Common myeloid progenitor, CD34-positive (primary cell): ENCODE measurements around the gene ASCC2. TPM values are rescaled to one million over a fixed set of nuclear protein-coding genes. Genes with fewer than 3 reads are reported as not detected.

Source experiments
- CTCF ChIA-PET: fragments of 350-600 bp; sonication (Branson Sonifier 250); formaldehyde crosslinking; loops from one replicate; lab custom pipeline; 2021; ENCODE audit warnings: antibody characterized with exemption; lab: Charles Lee
- POLR2A ChIA-PET: fragments of 350-600 bp; sonication (Branson Sonifier 250); formaldehyde crosslinking; loops from one replicate; lab custom pipeline; 2021; ENCODE audit warnings: antibody characterized with exemption; lab: Charles Lee
- DNase-seq, 3 donors: peaks; one replicate each; pipeline versions ENCODE4 v3.0.0 to v3.0.0-alpha.2; 2013
- H3K27ac ChIP-seq, 2 experiments: 1 replicate in 1 of 2; 2 replicates in 1 of 2; pipeline ENCODE4 v1.7.0; 2013; ENCODE audit warnings: inconsistent platforms in 2 of 2, low read length in 2 of 2, mild to moderate bottlenecking in 2 of 2, low read depth in 1 of 2, moderate library complexity in 1 of 2; ENCODE audit not compliant: severe bottlenecking in 2 of 2, insufficient read depth in 1 of 2, poor library complexity in 1 of 2
- H3K27me3 ChIP-seq, 5 experiments: replicated peaks in 2 of 5; 1 replicate in 3 of 5; 2 replicates in 2 of 5; pipeline versions ENCODE4 v1.6.1 to v1.7.0; 2013; ENCODE audit warnings: low read length in 4 of 5, mild to moderate bottlenecking in 2 of 5, moderate library complexity in 2 of 5, inconsistent platforms in 1 of 5; ENCODE audit not compliant: insufficient read depth in 5 of 5, control insufficient read depth in 4 of 5
- H3K36me3 ChIP-seq, 4 experiments: 1 replicate in 2 of 4; 2 replicates in 2 of 4; pipeline versions ENCODE4 v1.6.1 to v1.7.0; 2013; ENCODE audit warnings: low read length in 3 of 4, control low read depth in 1 of 4, mild to moderate bottlenecking in 1 of 4; ENCODE audit not compliant: control insufficient read depth in 4 of 4, insufficient read depth in 4 of 4
- H3K4me1 ChIP-seq, 4 experiments: 1 replicate in 3 of 4; 2 replicates in 1 of 4; pipeline versions ENCODE4 v1.6.1 to v1.7.1; 2013; ENCODE audit warnings: low read length in 3 of 4, mild to moderate bottlenecking in 3 of 4, control low read depth in 1 of 4, inconsistent platforms in 1 of 4, moderate library complexity in 1 of 4; ENCODE audit not compliant: control insufficient read depth in 4 of 4, insufficient read depth in 4 of 4; ENCODE audit errors: control extremely low read depth in 1 of 4
- H3K4me3 ChIP-seq, 7 experiments: 1 replicate in 4 of 7; 2 replicates in 3 of 7; pipeline versions ENCODE4 v1.5.1 to v1.7.0; 2013; ENCODE audit warnings: mild to moderate bottlenecking in 7 of 7, low read length in 6 of 7, moderate library complexity in 6 of 7, inconsistent platforms in 2 of 7, low read depth in 2 of 7, control low read depth in 1 of 7; ENCODE audit not compliant: insufficient read depth in 4 of 7, control insufficient read depth in 1 of 7; ENCODE audit errors: extremely low read depth in 1 of 7
- H3K9me3 ChIP-seq, 5 experiments: 1 replicate in 4 of 5; 2 replicates in 1 of 5; pipeline versions ENCODE4 v1.6.1 to v1.7.1; 2013; ENCODE audit warnings: low read length in 4 of 5, mild to moderate bottlenecking in 2 of 5, inconsistent platforms in 1 of 5, low read depth in 1 of 5, moderate library complexity in 1 of 5; ENCODE audit not compliant: control insufficient read depth in 4 of 5, insufficient read depth in 2 of 5; ENCODE audit errors: control extremely low read depth in 1 of 5
- WGBS: methylation state at CpG from one replicate; pipeline ENCODE4 v1.1.5; 2013; ENCODE audit not compliant: insufficient coverage; 5-methylcytosine and 5-hydroxymethylcytosine counted together
- polyA plus RNA-seq: library from polyadenylated mRNA; unstranded; fragments of 120-200 nt; gene quantifications from one replicate; pipeline ENCODE4 v1.2.1, GENCODE V29; 2013

The ASCC2 gene
- 42.6 TPM for polyA plus RNA-seq

- Histone ChIP-seq H3K36me3 (peaks cover 3 to 18% (median 9%) of the 10 kb centered on the region in 4 experiments), H3K27me3 (no peaks in the 10 kb centered on the region), H3K9me3 (no peaks in the 10 kb centered on the region), H3K4me3 (peak within 1 kb of the TSS; percentile 65 to 97 (median 86)), H3K4me1 (peaks cover 8 to 21% (median 14%) of the 10 kb centered on the region in 4 experiments), H3K27ac (peak within 1 kb of the TSS; percentile 66 to 88)
- CTCF ChIA-PET: interaction anchor here (0.6 to 1.7 kb wide), 7 partner anchors 8 to 979 kb away, joined by 3 to 8 read pairs (median 3); no protein-coding TSS in a partner anchor
- under 1% methylated on average over 40 of the region's 54 CpGs for WGBS
- DNase-seq: peak; percentile 98
- POLR2A ChIA-PET: interaction anchor here (0.5 kb wide), 1 partner anchor 26 kb away, joined by 3 read pairs; no protein-coding TSS in a partner anchor
Observed at GRCh38 chr22:29837741-29838598, at the start of gene ASCC2. TSS of gene ASCC2 (minus strand) at chr22:29838274. CDS start at chr22:29832325, 5,949 bp downstream.

- H3K4me1 ChIP-seq: peaks cover 3 to 23% (median 19%) of the 10 kb centered on the region in 4 experiments
Observed at GRCh38 chr22:29887358-29887757, 49.3 kb upstream of the ASCC2 start.

GRCh38 chr22:29886596-29886995, 48.5 kb upstream of the ASCC2 start:
- DNase-seq: no peak
- Histone ChIP-seq H3K4me3 (peak overlapping the region in 1 of 7 experiments; percentile 42), H3K9me3 (no peaks in the 10 kb centered on the region), H3K27ac (no peak overlapping the region), H3K27me3 (no peaks in the 10 kb centered on the region), H3K4me1 (peaks cover 0 to 17% (median 16%) of the 10 kb centered on the region in 4 experiments), H3K36me3 (no peaks in the 10 kb centered on the region)
- POLR2A ChIA-PET: no interaction called here
- CTCF ChIA-PET: no interaction called here
- WGBS: 100% methylated on average over 1 of the region's 1 CpG

More at GRCh38 chr22:29887358-29887757, 49.3 kb upstream of the ASCC2 start:
- H3K27ac ChIP-seq: no peak overlapping the region
- ChIA-PET POLR2A (no interaction called here), CTCF (no interaction called here)
- no peaks in the 10 kb centered on the region for H3K27me3 ChIP-seq
- DNase-seq: no peak
- no peak overlapping the region for H3K4me3 ChIP-seq
- H3K36me3 ChIP-seq: no peaks in the 10 kb centered on the region
- H3K9me3 ChIP-seq: no peaks in the 10 kb centered on the region
- WGBS: 83% methylated on average over 2 of the region's 2 CpGs

- ChIA-PET POLR2A (no interaction called here), CTCF (no interaction called here)
- H3K4me1 ChIP-seq: peaks cover 0 to 16% (median 15%) of the 10 kb centered on the region in 4 experiments
- 91% methylated on average over 4 of the region's 4 CpGs for WGBS
- H3K27ac ChIP-seq: no peak overlapping the region
- DNase-seq: no peak
- H3K9me3 ChIP-seq: no peaks in the 10 kb centered on the region
- no peaks in the 10 kb centered on the region for H3K27me3 ChIP-seq
- peak overlapping the region in 1 of 7 experiments; percentile 8 for H3K4me3 ChIP-seq
- no peaks in the 10 kb centered on the region for H3K36me3 ChIP-seq
Observed at GRCh38 chr22:29885610-29886009, 47.5 kb upstream of the ASCC2 start.

GRCh38 chr22:29883775-29884097, 45.7 kb upstream of the ASCC2 start:
- CTCF ChIA-PET: interaction anchor here (0.9 to 1.9 kb wide), 3 partner anchors 11 to 118 kb away, joined by 3 to 4 read pairs (median 3); no protein-coding TSS in a partner anchor
- DNase-seq: peak in 2 of 3 donors; percentile 28 to 51
- WGBS: 0% methylated on average over 14 of the region's 14 CpGs

GRCh38 chr22:29883045-29883774, 45.1 kb upstream of the ASCC2 start, which contains the start of gene MTMR3:
TSS of gene MTMR3 (plus strand) at chr22:29883174. CDS start at chr22:29971060, 87,886 bp downstream.
- Histone ChIP-seq H3K4me1 (peaks cover 0 to 16% (median 15%) of the 10 kb centered on the region in 4 experiments), H3K9me3 (no peaks in the 10 kb centered on the region), H3K27ac (peak within 1 kb of the TSS; percentile 88 to 95), H3K36me3 (no peaks in the 10 kb centered on the region), H3K4me3 (peak within 1 kb of the TSS; percentile 71 to 96 (median 86)), H3K27me3 (no peaks in the 10 kb centered on the region)
- 0% methylated on average over 44 of the region's 82 CpGs for WGBS
- DNase-seq: peak; percentile 88 to 94 (median 92)
- ChIA-PET POLR2A (no interaction called here), CTCF (interaction anchor here (0.9 to 1.9 kb wide), 3 partner anchors 11 to 119 kb away, joined by 3 to 4 read pairs (median 3); no protein-coding TSS in a partner anchor)

More at GRCh38 chr22:29883775-29884097, 45.7 kb upstream of the ASCC2 start:
- Histone ChIP-seq H3K4me1 (peaks cover 0 to 16% (median 15%) of the 10 kb centered on the region in 4 experiments), H3K27ac (peak overlapping the region; percentile 88 to 95), H3K4me3 (peak overlapping the region; percentile 71 to 96 (median 86)), H3K27me3 (no peaks in the 10 kb centered on the region), H3K36me3 (no peaks in the 10 kb centered on the region), H3K9me3 (no peaks in the 10 kb centered on the region)
- POLR2A ChIA-PET: no interaction called here
